Parathyroid adenoma (tissue), 2 donors: ENCODE results near the gene LPA.
"Not testable (repeated sequence)": the region's sequence is repeated elsewhere in the genome, so short reads cannot be mapped to it uniquely, and the experiment has no call there.

Source experiments
- H2AFZ ChIP-seq: fragments of 300-600 bp; sonication (generic); one replicate; pipeline ENCODE4 v1.7.0; 2017; ENCODE audit warnings: antibody characterized with exemption, mild to moderate bottlenecking
- H3K27ac ChIP-seq: fragments of 300-600 bp; sonication (generic); one replicate; pipeline ENCODE4 v1.7.0; 2017
- H3K27me3 ChIP-seq: fragments of 300-600 bp; sonication (generic); one replicate; pipeline ENCODE4 v1.7.0; 2017; ENCODE audit warnings: low read length; ENCODE audit not compliant: control insufficient read depth, insufficient read depth
- H3K36me3 ChIP-seq: fragments of 300-600 bp; sonication (generic); one replicate; pipeline ENCODE4 v1.7.0; 2017; ENCODE audit warnings: low read length; ENCODE audit not compliant: control insufficient read depth, insufficient read depth
- H3K4me1 ChIP-seq: fragments of 300-600 bp; sonication (generic); one replicate; pipeline ENCODE4 v1.7.0; 2017; ENCODE audit warnings: control low read depth
- H3K4me2 ChIP-seq: fragments of 300-600 bp; sonication (generic); one replicate; pipeline ENCODE4 v1.7.0; 2017; ENCODE audit warnings: low read length
- H3K4me3 ChIP-seq: fragments of 300-600 bp; sonication (generic); one replicate; pipeline ENCODE4 v1.7.0; 2017; ENCODE audit warnings: low read depth, low read length
- H3K79me2 ChIP-seq: fragments of 300-600 bp; sonication (generic); one replicate; pipeline ENCODE4 v1.7.0; 2017; ENCODE audit warnings: control low read depth
- H3K9ac ChIP-seq: fragments of 300-600 bp; sonication (generic); one replicate; pipeline ENCODE4 v1.7.0; 2017; ENCODE audit warnings: mild to moderate bottlenecking
- H3K9me3 ChIP-seq: fragments of 300-600 bp; sonication (generic); one replicate; pipeline ENCODE4 v1.7.0; 2017; ENCODE audit warnings: low read length; ENCODE audit not compliant: control insufficient read depth
- TF ChIP-seq, protein P1 (sequence below): fragments of 300-600 bp; sonication (generic); IDR thresholded peaks from one replicate; pipeline ENCODE4 v1.7.0; 2017; ENCODE audit warnings: antibody characterized with exemption, mild to moderate bottlenecking
- donor health status: primary hyperparathyroidism.

Gene LPA, protein sequence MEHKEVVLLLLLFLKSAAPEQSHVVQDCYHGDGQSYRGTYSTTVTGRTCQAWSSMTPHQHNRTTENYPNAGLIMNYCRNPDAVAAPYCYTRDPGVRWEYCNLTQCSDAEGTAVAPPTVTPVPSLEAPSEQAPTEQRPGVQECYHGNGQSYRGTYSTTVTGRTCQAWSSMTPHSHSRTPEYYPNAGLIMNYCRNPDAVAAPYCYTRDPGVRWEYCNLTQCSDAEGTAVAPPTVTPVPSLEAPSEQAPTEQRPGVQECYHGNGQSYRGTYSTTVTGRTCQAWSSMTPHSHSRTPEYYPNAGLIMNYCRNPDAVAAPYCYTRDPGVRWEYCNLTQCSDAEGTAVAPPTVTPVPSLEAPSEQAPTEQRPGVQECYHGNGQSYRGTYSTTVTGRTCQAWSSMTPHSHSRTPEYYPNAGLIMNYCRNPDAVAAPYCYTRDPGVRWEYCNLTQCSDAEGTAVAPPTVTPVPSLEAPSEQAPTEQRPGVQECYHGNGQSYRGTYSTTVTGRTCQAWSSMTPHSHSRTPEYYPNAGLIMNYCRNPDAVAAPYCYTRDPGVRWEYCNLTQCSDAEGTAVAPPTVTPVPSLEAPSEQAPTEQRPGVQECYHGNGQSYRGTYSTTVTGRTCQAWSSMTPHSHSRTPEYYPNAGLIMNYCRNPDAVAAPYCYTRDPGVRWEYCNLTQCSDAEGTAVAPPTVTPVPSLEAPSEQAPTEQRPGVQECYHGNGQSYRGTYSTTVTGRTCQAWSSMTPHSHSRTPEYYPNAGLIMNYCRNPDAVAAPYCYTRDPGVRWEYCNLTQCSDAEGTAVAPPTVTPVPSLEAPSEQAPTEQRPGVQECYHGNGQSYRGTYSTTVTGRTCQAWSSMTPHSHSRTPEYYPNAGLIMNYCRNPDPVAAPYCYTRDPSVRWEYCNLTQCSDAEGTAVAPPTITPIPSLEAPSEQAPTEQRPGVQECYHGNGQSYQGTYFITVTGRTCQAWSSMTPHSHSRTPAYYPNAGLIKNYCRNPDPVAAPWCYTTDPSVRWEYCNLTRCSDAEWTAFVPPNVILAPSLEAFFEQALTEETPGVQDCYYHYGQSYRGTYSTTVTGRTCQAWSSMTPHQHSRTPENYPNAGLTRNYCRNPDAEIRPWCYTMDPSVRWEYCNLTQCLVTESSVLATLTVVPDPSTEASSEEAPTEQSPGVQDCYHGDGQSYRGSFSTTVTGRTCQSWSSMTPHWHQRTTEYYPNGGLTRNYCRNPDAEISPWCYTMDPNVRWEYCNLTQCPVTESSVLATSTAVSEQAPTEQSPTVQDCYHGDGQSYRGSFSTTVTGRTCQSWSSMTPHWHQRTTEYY (N-terminal part only)

DNA sequence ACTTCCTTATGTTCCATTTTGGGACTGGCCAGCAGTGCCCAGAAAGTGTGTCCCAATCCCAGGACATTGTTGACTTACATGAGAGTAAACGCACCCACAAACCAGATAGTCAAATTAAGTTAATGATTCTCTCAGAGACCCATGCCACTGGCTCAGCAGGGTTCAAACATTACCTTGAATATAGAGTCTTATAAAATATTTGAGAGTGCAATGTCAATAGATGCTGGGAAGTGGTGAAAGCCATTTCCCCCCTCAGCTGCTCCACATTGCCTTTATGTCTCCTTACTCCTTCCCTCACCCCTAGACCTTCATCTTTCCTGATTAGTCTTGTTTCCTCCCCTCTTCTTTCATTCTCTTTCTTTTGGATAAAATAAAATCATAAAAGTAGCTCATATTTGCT lies at the start of gene LPA:
Gene LPA (minus strand): TSS at position 78 of the 400 bp plus-strand sequence. CDS start 61 bp downstream, at position 17.
- not testable (repeated sequence) for H3K9me3 ChIP-seq, H2AFZ ChIP-seq, H3K4me1 ChIP-seq, H3K9ac ChIP-seq, H3K4me2 ChIP-seq, H3K36me3 ChIP-seq, H3K4me3 ChIP-seq, H3K27me3 ChIP-seq, H3K27ac ChIP-seq, H3K79me2 ChIP-seq

DNA sequence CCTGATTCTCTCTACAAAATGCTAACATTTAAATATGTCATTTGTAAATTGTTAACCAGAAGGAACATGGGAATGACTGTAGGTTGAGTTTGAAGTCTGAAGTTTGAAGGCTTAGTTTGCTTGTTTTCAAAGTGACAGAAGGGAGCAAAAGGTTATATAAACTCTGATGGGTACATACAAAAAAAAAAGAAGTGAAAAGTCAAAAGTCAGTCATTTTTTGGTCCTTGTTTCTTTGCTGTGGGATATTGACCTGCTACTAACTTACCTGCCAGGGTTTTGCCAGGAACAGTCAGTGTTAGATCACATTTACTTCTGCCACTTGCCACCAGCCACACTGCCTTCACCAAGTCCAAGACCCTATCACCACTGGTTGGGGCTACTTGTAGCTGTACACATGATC lies 44.9 kb upstream of the LPA start:
- H3K9ac ChIP-seq, H3K27ac ChIP-seq, H3K9me3 ChIP-seq, H3K4me3 ChIP-seq, H2AFZ ChIP-seq, H3K4me2 ChIP-seq, H3K4me1 ChIP-seq, H3K27me3 ChIP-seq, H3K79me2 ChIP-seq, H3K36me3 ChIP-seq: not testable (repeated sequence)

DNA sequence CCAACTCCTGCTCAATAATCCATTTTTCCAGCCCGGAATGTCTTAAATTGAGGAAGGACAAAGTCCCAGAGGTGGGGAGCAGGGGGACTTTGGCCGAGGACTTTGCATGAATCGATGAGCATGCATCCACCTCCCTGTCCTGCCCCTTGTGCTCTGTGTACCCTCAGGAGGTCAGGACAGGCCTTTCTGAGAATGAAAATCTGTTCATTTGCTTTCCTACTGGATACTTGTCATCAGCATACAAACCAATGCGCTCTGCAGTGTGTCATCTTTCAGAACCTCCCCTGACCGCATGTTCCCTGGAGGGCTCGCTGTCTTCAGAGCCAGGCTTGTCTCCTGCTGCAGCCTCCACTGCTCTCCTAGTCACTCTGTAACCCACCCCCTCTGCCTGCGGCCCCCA lies 40.6 kb upstream of the LPA start:
- H3K4me1 ChIP-seq, H3K36me3 ChIP-seq, H3K79me2 ChIP-seq, H3K4me3 ChIP-seq, H3K4me2 ChIP-seq, H3K9ac ChIP-seq, H3K27ac ChIP-seq, H3K27me3 ChIP-seq, H2AFZ ChIP-seq, H3K9me3 ChIP-seq: not testable (repeated sequence)

DNA sequence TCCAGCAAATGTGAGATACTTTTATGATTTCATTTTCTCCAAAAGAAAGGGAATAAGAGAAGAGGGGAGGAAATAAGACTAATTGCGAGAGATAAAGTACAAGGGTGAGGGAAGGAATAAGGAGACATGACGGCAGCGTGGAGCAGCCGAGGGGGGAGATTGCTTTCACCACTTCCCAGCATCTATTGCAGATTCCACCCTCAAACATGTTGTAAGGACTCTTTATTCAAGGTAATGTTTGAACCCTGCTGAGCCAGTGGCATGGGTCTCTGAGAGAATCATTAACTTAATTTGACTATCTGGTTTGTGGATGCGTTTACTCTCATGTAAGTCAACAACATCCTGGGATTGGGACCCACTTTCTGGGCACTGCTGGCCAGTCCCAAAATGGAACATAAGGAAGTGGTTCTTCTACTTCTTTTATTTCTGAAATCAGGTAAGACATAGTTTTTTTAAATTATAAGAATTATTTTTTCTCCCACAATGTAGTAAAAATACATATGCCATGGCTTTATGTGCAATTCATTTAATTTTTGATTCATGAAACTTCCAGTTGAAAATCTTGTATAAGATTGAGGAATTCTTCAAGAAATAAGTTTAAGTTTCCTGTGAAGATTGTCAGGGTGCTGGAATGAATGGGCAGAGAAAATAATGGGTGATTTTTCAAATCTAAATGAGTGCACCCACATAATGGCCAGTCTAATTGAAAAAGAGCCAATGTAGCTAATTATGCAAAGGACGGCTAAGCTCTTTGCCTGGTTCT lies 38.0 kb upstream of the LPA start, which contains the start of gene PLG:
Gene PLG (plus strand): TSS at position 327 of the 763 bp plus-strand sequence. CDS start 61 bp downstream, at position 388.
- H3K27ac ChIP-seq, H3K36me3 ChIP-seq, H3K9me3 ChIP-seq, H3K79me2 ChIP-seq, H3K9ac ChIP-seq, H3K27me3 ChIP-seq, H3K4me1 ChIP-seq, H2AFZ ChIP-seq, H3K4me2 ChIP-seq, H3K4me3 ChIP-seq: not testable (repeated sequence)

DNA sequence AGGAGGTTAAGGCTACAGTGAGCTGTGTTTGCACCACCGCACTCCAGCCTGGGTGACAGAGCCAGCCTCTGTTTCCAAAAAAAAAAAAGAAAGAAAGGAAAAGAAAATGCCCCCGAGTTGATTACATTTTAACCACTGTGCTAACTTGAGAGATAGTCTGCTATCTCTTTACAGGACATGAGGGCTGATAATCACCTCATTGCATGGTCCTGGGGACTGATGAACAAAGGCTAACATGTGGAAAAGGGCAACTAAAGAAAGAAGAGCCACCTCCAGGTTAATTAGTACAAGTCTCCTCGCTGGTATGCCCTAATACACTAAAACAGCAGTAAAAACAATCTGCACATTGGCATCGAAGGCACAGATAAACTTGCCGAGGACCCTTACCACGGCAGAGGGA lies 33.8 kb upstream of the LPA start:
- no peak overlapping the region for H2AFZ ChIP-seq
- H3K27ac ChIP-seq, result no peak overlapping the region
- no peak overlapping the region for H3K9ac ChIP-seq

DNA sequence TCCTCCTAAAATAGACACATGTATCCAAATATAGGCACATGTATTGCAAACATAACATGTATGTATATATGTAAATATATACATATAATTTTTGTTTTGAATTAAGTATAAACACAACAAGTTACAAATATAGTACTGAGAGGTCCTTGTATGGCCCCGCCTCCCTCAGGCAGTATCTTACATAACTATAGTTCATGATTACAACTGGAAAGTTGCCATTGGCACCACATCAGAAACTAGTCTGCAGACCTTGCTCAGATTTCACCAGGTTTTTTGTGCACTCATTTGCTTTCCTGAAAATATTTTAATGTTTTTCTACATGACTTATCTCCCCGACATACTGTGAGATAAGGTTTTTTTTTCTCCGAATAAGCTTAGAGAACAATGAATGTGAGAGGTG lies 32.8 kb upstream of the LPA start:
- H3K4me1 ChIP-seq, H3K36me3 ChIP-seq, H3K4me2 ChIP-seq, H3K79me2 ChIP-seq, H2AFZ ChIP-seq, H3K4me3 ChIP-seq, H3K9me3 ChIP-seq, H3K27me3 ChIP-seq, H3K27ac ChIP-seq, H3K9ac ChIP-seq: not testable (repeated sequence)

More for the DNA sequence above, 33.8 kb upstream of the LPA start:
- H3K4me3 ChIP-seq, result no peak overlapping the region
- H3K9me3 ChIP-seq, result no peaks in the 10 kb centered on the region
- H3K27me3 ChIP-seq, result no peaks in the 10 kb centered on the region
- no peak overlapping the region for H3K4me2 ChIP-seq
- no peaks in the 10 kb centered on the region for H3K36me3 ChIP-seq
- H3K4me1 ChIP-seq, result no peaks in the 10 kb centered on the region
- no peaks in the 10 kb centered on the region for H3K79me2 ChIP-seq
- TF ChIP-seq, protein P1, sequence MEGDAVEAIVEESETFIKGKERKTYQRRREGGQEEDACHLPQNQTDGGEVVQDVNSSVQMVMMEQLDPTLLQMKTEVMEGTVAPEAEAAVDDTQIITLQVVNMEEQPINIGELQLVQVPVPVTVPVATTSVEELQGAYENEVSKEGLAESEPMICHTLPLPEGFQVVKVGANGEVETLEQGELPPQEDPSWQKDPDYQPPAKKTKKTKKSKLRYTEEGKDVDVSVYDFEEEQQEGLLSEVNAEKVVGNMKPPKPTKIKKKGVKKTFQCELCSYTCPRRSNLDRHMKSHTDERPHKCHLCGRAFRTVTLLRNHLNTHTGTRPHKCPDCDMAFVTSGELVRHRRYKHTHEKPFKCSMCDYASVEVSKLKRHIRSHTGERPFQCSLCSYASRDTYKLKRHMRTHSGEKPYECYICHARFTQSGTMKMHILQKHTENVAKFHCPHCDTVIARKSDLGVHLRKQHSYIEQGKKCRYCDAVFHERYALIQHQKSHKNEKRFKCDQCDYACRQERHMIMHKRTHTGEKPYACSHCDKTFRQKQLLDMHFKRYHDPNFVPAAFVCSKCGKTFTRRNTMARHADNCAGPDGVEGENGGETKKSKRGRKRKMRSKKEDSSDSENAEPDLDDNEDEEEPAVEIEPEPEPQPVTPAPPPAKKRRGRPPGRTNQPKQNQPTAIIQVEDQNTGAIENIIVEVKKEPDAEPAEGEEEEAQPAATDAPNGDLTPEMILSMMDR, result no peak

DNA sequence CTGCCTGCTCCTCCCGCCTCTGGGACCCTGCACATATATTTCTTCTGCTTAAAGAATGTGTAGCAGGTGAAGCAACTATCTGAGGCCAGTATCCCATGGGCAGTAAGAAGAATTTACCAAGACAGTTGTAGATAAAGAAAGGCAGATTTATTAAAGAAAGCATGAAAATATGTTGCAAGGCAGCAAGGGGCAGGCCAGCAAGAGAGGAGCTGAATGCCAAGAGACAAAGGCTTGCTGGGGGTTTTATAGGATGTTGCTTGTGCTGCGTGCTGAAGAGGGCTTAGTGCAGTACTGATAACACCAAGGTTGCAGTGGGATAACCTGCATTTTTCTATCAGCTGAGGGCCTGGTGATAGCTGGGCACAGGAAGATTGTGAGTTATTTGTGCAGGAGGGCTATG lies 31.5 kb upstream of the LPA start:
- not testable (repeated sequence) for H3K27ac ChIP-seq, H3K4me2 ChIP-seq, H3K4me1 ChIP-seq, H3K9me3 ChIP-seq, H2AFZ ChIP-seq, H3K4me3 ChIP-seq, H3K9ac ChIP-seq, H3K36me3 ChIP-seq, H3K79me2 ChIP-seq, H3K27me3 ChIP-seq

DNA sequence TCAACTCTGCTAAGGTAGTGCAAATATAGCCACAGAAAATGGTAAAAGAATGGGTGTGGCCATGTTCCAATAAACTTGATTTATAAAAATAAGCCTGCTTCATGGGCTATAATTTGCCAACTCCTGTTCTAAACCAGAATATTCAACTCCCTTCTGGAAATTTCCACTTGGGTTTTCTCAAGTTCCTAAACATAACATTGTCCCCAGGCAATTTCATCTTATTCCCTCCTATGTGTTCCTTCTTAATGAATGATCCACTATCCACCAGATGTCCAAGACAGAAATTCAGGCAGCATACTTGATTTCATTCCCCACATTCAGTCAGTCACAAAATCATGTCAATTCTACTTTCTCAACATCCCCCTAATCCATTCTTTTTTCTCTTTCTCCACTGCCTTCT lies 30.9 kb upstream of the LPA start:
- H3K27ac ChIP-seq, H3K9me3 ChIP-seq, H3K4me1 ChIP-seq, H3K4me3 ChIP-seq, H3K9ac ChIP-seq, H3K4me2 ChIP-seq, H3K79me2 ChIP-seq, H3K36me3 ChIP-seq, H3K27me3 ChIP-seq, H2AFZ ChIP-seq: not testable (repeated sequence)
